H9 (cell line): ENCODE results near the gene HUNK. TPM values are rescaled to one million over a fixed set of nuclear protein-coding genes. Genes with fewer than 3 reads are reported as not detected.
A peak's percentile ranks its signal among the peaks of the same experiment; 100 is the strongest.

Experiments
- DNase-seq: peaks from one replicate; pipeline ENCODE4 v3.0.0-alpha.2; 2017
- H2AFZ ChIP-seq: one replicate; pipeline ENCODE4 v1.6.1; 2013; ENCODE audit warnings: mild to moderate bottlenecking, low read length, control low read depth, moderate library complexity
- H2AK5ac ChIP-seq: 2 replicates; pipeline ENCODE4 v1.6.1; 2013; ENCODE audit warnings: low read length, control low read depth, mixed read lengths; ENCODE audit not compliant: insufficient read length
- H2BK120ac ChIP-seq: one replicate; pipeline ENCODE4 v1.6.1; 2013; ENCODE audit warnings: low read depth, mild to moderate bottlenecking, low read length, control low read depth, inconsistent platforms; ENCODE audit not compliant: poor library complexity, severe bottlenecking
- H2BK12ac ChIP-seq: 2 replicates; pipeline ENCODE4 v1.6.1; 2013; ENCODE audit warnings: low read length, control low read depth, mixed read lengths, low read depth; ENCODE audit not compliant: insufficient read length
- H2BK15ac ChIP-seq: 2 replicates; pipeline ENCODE4 v1.6.1; 2013; ENCODE audit warnings: low read depth, low read length, control low read depth
- H2BK20ac ChIP-seq: one replicate; pipeline ENCODE4 v1.6.1; 2013; ENCODE audit warnings: low read depth, mild to moderate bottlenecking, low read length, control low read depth, inconsistent platforms; ENCODE audit not compliant: poor library complexity, severe bottlenecking
- H2BK5ac ChIP-seq: 2 replicates; pipeline ENCODE4 v1.6.1; 2013; ENCODE audit warnings: low read length, control low read depth, mixed read lengths; ENCODE audit not compliant: insufficient read length
- H3K14ac ChIP-seq: 2 replicates; pipeline ENCODE4 v1.6.1; 2013; ENCODE audit warnings: low read length, control low read depth; ENCODE audit not compliant: insufficient read depth
- H3K18ac ChIP-seq: 2 replicates; pipeline ENCODE4 v1.6.1; 2013; ENCODE audit warnings: low read depth, mild to moderate bottlenecking, mixed read lengths, low read length, control low read depth; ENCODE audit not compliant: insufficient read length
- H3K23ac ChIP-seq: 2 replicates; pipeline ENCODE4 v1.6.1; 2013; ENCODE audit warnings: low read length, control low read depth, mixed read lengths, low read depth; ENCODE audit not compliant: insufficient read length
- H3K23me2 ChIP-seq: 2 replicates; pipeline ENCODE4 v1.6.1; 2013; ENCODE audit warnings: low read depth, mild to moderate bottlenecking, mixed read lengths, low read length, control low read depth; ENCODE audit not compliant: insufficient read length, poor library complexity, severe bottlenecking
- H3K27ac ChIP-seq: 2 replicates; pipeline ENCODE4 v1.5.1; 2013; ENCODE audit warnings: low read length, control low read depth, mixed read lengths, low read depth; ENCODE audit not compliant: insufficient read length
- H3K27me3 ChIP-seq: 2 replicates; pipeline ENCODE4 v1.6.1; 2013; ENCODE audit warnings: low read length, control low read depth, inconsistent platforms; ENCODE audit not compliant: insufficient read depth
- H3K4ac ChIP-seq: 2 replicates; pipeline ENCODE4 v1.6.1; 2013; ENCODE audit warnings: low read depth, mild to moderate bottlenecking, control low read depth, inconsistent platforms, low read length, moderate library complexity
- H3K4me1 ChIP-seq: 2 replicates; pipeline ENCODE4 v1.6.1; 2013; ENCODE audit warnings: low read length, control low read depth, inconsistent platforms; ENCODE audit not compliant: insufficient read depth
- H3K4me2 ChIP-seq: 2 replicates; pipeline ENCODE4 v1.6.1; 2013; ENCODE audit warnings: low read length, control low read depth, mixed read lengths; ENCODE audit not compliant: insufficient read length, insufficient read depth
- H3K56ac ChIP-seq: 2 replicates; pipeline ENCODE4 v1.6.1; 2013; ENCODE audit warnings: low read depth, mild to moderate bottlenecking, mixed read lengths, low read length, control low read depth; ENCODE audit not compliant: insufficient read length
- H3K79me1 ChIP-seq: 2 replicates; pipeline ENCODE4 v1.6.1; 2013; ENCODE audit warnings: low read depth, mild to moderate bottlenecking, moderate library complexity, low read length, control low read depth, inconsistent platforms; ENCODE audit not compliant: insufficient read depth, poor library complexity, severe bottlenecking
- H3K79me2 ChIP-seq: 2 replicates; pipeline ENCODE4 v1.6.1; 2013; ENCODE audit warnings: low read length, control low read depth, inconsistent platforms; ENCODE audit not compliant: insufficient read depth
- H3K9ac ChIP-seq: 2 replicates; pipeline ENCODE4 v1.6.1; 2013; ENCODE audit warnings: low read length, control low read depth, mixed read lengths; ENCODE audit not compliant: insufficient read length; ENCODE audit errors: extremely low read depth
- H3K9me3 ChIP-seq: one replicate; pipeline ENCODE4 v1.6.1; 2013; ENCODE audit warnings: low read depth, low read length, inconsistent platforms; ENCODE audit not compliant: control insufficient read depth
- H3T11ph ChIP-seq: one replicate; pipeline ENCODE4 v1.6.1; 2013; ENCODE audit warnings: mild to moderate bottlenecking, low read length, control low read depth, inconsistent platforms
- H4K20me1 ChIP-seq: one replicate; pipeline ENCODE4 v1.6.1; 2013; ENCODE audit not compliant: control insufficient read depth, insufficient read length, insufficient read depth
- H4K5ac ChIP-seq: 2 replicates; pipeline ENCODE4 v1.6.1; 2013; ENCODE audit warnings: low read depth, mild to moderate bottlenecking, mixed read lengths, low read length, control low read depth; ENCODE audit not compliant: insufficient read length
- H4K8ac ChIP-seq: replicated peaks from 2 replicates; pipeline ENCODE4 v1.6.1; 2013; ENCODE audit warnings: low read length, control low read depth, mixed read lengths, low read depth; ENCODE audit not compliant: insufficient read length
- H4K91ac ChIP-seq: 2 replicates; pipeline ENCODE4 v1.6.1; 2013; ENCODE audit warnings: low read depth, mild to moderate bottlenecking, moderate library complexity, mixed read lengths, low read length, control low read depth; ENCODE audit not compliant: insufficient read length
- H3K27ac Mint-ChIP-seq, 3 experiments: 2 replicates in 2 of 3; 3 replicates in 1 of 3; pipeline ENCODE4 v1.8.0; 2020 to 2021; ENCODE audit warnings: mixed read lengths in 3 of 3, mild to moderate bottlenecking in 1 of 3, moderate library complexity in 1 of 3
- H3K27me3 Mint-ChIP-seq: 2 replicates; pipeline ENCODE4 v1.8.0; 2021; ENCODE audit warnings: low read depth, mild to moderate bottlenecking, moderate library complexity, mixed read lengths
- H3K36me3 Mint-ChIP-seq, 3 experiments: 2 replicates in 2 of 3; 3 replicates in 1 of 3; pipeline ENCODE4 v1.8.0; 2020 to 2021; ENCODE audit warnings: low read depth in 3 of 3, mixed read lengths in 3 of 3; ENCODE audit not compliant: insufficient read depth in 1 of 3
- H3K4me1 Mint-ChIP-seq, 2 experiments: 2 replicates each; pipeline ENCODE4 v1.8.0; 2020; ENCODE audit warnings: mixed read lengths in 2 of 2
- H3K4me3 Mint-ChIP-seq, 2 experiments: 2 replicates in 1 of 2; 3 replicates in 1 of 2; pipeline ENCODE4 v1.8.0; 2020 to 2021; ENCODE audit warnings: mild to moderate bottlenecking in 2 of 2, mixed read lengths in 2 of 2, moderate library complexity in 1 of 2
- H3K9me3 Mint-ChIP-seq, 2 experiments: 2 replicates in 1 of 2; 3 replicates in 1 of 2; pipeline ENCODE4 v1.8.0; 2020; ENCODE audit warnings: mild to moderate bottlenecking in 2 of 2, mixed read lengths in 2 of 2, moderate library complexity in 1 of 2
- CTCF ChIP-seq: fragments of 200-600 bp; sonication (generic); conservative IDR thresholded peaks from 3 replicates; pipeline ENCODE4 v1.8.0; 2021; ENCODE audit warnings: antibody characterized with exemption, mild to moderate bottlenecking
- WGBS: extraction: QIAGEN DNeasy Blood & Tissue Kit; methylation state at CpG from one replicate; pipeline ENCODE4 v1.1.7; 2013; ENCODE audit warnings: missing lambda C conversion rate, low lambda C conversion rate, mixed read lengths; ENCODE audit not compliant: insufficient read length; ENCODE audit errors: extremely low coverage; 5-methylcytosine and 5-hydroxymethylcytosine counted together
- total RNA-seq: library from RNA; stranded (reverse); gene quantifications from 2 replicates; pipeline ENCODE4 v1.2.1, GENCODE V29; 2021

HUNK gene
- total RNA-seq, 1 experiment from 2014 or later, result 5.8 TPM

GRCh38 chr21:31912501-31912900 lies 39.7 kb downstream of the HUNK start:
- H3K27me3 Mint-ChIP-seq, result peaks cover 3% of the 10 kb centered on the region; the same call in 1 of the 2 replicates
- DNase-seq, result no peak

More at GRCh38 chr21:31912501-31912900, 39.7 kb downstream of the HUNK start:
- Histone ChIP-seq H3K79me2 (no peaks in the 10 kb centered on the region), H3K23ac (no peak overlapping the region), H4K5ac (no peak overlapping the region), H3T11ph (no peak overlapping the region), H2BK5ac (no peak overlapping the region), H3K4ac (no peak overlapping the region), H3K14ac (peak overlapping the region; percentile 50; the same call in 1 of the 2 replicates), H4K91ac (no peak overlapping the region), H3K27me3 (no peaks in the 10 kb centered on the region), H3K9me3 (no peaks in the 10 kb centered on the region), H4K20me1 (no peaks in the 10 kb centered on the region), H3K18ac (no peak overlapping the region), H3K9ac (no peak overlapping the region), H2AFZ (no peak overlapping the region), H3K4me1 (peaks cover 8% of the 10 kb centered on the region; the same call in 1 of the 2 replicates), H3K56ac (no peak overlapping the region), H3K27ac (no peak overlapping the region), H2BK120ac (no peak overlapping the region), H3K4me2 (no peak overlapping the region), H3K79me1 (no peaks in the 10 kb centered on the region), H3K23me2 (no peaks in the 10 kb centered on the region), H4K8ac (no peak overlapping the region), H2AK5ac (no peak overlapping the region), H2BK20ac (no peak overlapping the region), H2BK15ac (no peak overlapping the region), H2BK12ac (no peak overlapping the region)
- no CpG with 5 or more reads among the region's 9 CpGs for WGBS
- no peak overlapping the region for H3K4me3 Mint-ChIP-seq
- TF ChIP-seq CTCF, result no peak
- peaks cover under 1 to 3% (median 3%) of the 10 kb centered on the region in 3 experiments; a peak in 6 of 7 replicates for H3K36me3 Mint-ChIP-seq
- H3K27ac Mint-ChIP-seq, result peak overlapping the region in 2 of 3 experiments; percentile 4 to 82; a peak in 2 of 7 replicates
- peaks cover 0 to 2% of the 10 kb centered on the region in 2 experiments; a peak in 2 of 5 replicates for H3K9me3 Mint-ChIP-seq
- peaks cover 62 to 76% of the 10 kb centered on the region in 2 experiments for H3K4me1 Mint-ChIP-seq
